Endothelial cell of umbilical vein (primary cell): Measurements from ENCODE around the gene ZNRF3. TPM values are rescaled to one million over a fixed set of nuclear protein-coding genes. Genes with fewer than 3 reads are reported as not detected.

Experiments used
- BruUV-seq: library from RNA; stranded (reverse); fragments of 400-500 nt; replicated peaks from 2 replicates; lab custom pipeline; 2021; lab: Mats Ljungman, UMichigan
- CTCF ChIA-PET: fragments of 300-600, 350-600 bp; sonication (Branson Sonifier 250); formaldehyde crosslinking; loops from one replicate; lab custom pipeline; 2021; ENCODE audit warnings: antibody characterized with exemption, inconsistent platforms; lab: Charles Lee
- POLR2A ChIA-PET: fragments of 300-600, 350-600 bp; sonication (Branson Sonifier 250); formaldehyde crosslinking; loops from one replicate; lab custom pipeline; 2021; ENCODE audit warnings: antibody characterized with exemption, inconsistent platforms; lab: Charles Lee
- DNase-seq: peaks from one replicate; pipeline ENCODE4 v3.0.0-alpha.2; 2011; ENCODE audit warnings: low read depth, low spot score
- FAIRE-seq: peaks from 2 replicates; lab custom pipeline; 2011; peaks lifted over from hg19 to GRCh38; lab: Jason Lieb, UNC
- H2AFZ ChIP-seq: 2 replicates; pipeline ENCODE4 v1.6.0; 2012; ENCODE audit warnings: low read depth, low read length, control low read depth, inconsistent platforms
- H3K27ac ChIP-seq: 2 replicates; pipeline ENCODE4 v1.5.1; 2011; ENCODE audit warnings: low read depth, mild to moderate bottlenecking, control low read depth, low read length, moderate library complexity; ENCODE audit not compliant: insufficient read depth
- H3K27me3 ChIP-seq, 2 experiments: 2 replicates each; pipeline versions ENCODE4 v1.6.0 to v1.6.1; 2011; ENCODE audit warnings: low read length in 2 of 2, mixed read lengths in 1 of 2; ENCODE audit not compliant: control insufficient read depth in 2 of 2, insufficient read depth in 2 of 2
- H3K36me3 ChIP-seq, 2 experiments: 2 replicates in 1 of 2; 3 replicates in 1 of 2; pipeline ENCODE4 v1.5.1; 2011; ENCODE audit warnings: low read length in 2 of 2, mild to moderate bottlenecking in 1 of 2, moderate library complexity in 1 of 2; ENCODE audit not compliant: control insufficient read depth in 2 of 2, insufficient read depth in 2 of 2; ENCODE audit errors: extremely low read depth in 1 of 2
- H3K4me1 ChIP-seq: 3 replicates; pipeline ENCODE4 v1.5.1; 2011; ENCODE audit warnings: mild to moderate bottlenecking, low read length; ENCODE audit not compliant: control insufficient read depth, insufficient read depth; ENCODE audit errors: extremely low read depth
- H3K4me2 ChIP-seq: 2 replicates; pipeline ENCODE4 v1.6.1; 2011; ENCODE audit warnings: low read length, control low read depth, mixed read lengths; ENCODE audit not compliant: insufficient read depth
- H3K4me3 ChIP-seq, 3 experiments: fragments of 200-600 bp in 1 of 3; sonication (generic), shearing (Covaris generic) in 1 of 3; replicated peaks in 1 of 3; 2 replicates each; pipeline ENCODE4 v1.5.1; 2011 to 2016; ENCODE audit warnings: control low read depth in 3 of 3, low read length in 3 of 3, mild to moderate bottlenecking in 2 of 3, inconsistent platforms in 1 of 3, low read depth in 1 of 3, moderate library complexity in 1 of 3; ENCODE audit not compliant: insufficient read depth in 1 of 3
- H3K79me2 ChIP-seq: 2 replicates; pipeline ENCODE4 v1.6.0; 2012; ENCODE audit warnings: low read length, inconsistent platforms; ENCODE audit not compliant: control insufficient read depth, insufficient read depth
- H3K9ac ChIP-seq: replicated peaks from 2 replicates; pipeline ENCODE3; 2011; ENCODE audit warnings: low read length, control low read depth; ENCODE audit not compliant: insufficient read depth; ENCODE audit errors: extremely low read depth
- H3K9me1 ChIP-seq: replicated peaks from 3 replicates; pipeline ENCODE4 v1.6.0; 2011; ENCODE audit warnings: mild to moderate bottlenecking, low read length; ENCODE audit not compliant: control insufficient read depth, insufficient read depth; ENCODE audit errors: extremely low read depth
- H3K9me3 ChIP-seq: replicated peaks from 2 replicates; pipeline ENCODE4 v1.5.1; 2012; ENCODE audit warnings: low read length, inconsistent platforms; ENCODE audit not compliant: control insufficient read depth, insufficient read depth
- H4K20me1 ChIP-seq: replicated peaks from 2 replicates; pipeline ENCODE3; 2011; ENCODE audit warnings: mild to moderate bottlenecking, low read length; ENCODE audit not compliant: control insufficient read depth, insufficient read depth; ENCODE audit errors: extremely low read depth
- EZH2 ChIP-seq: IDR thresholded peaks from 2 replicates; pipeline ENCODE4 v1.6.1; 2012; ENCODE audit warnings: borderline replicate concordance, low read depth, mild to moderate bottlenecking, moderate library complexity, low read length, inconsistent platforms; ENCODE audit not compliant: severe bottlenecking
- FOS ChIP-seq: IDR thresholded peaks from 2 replicates; pipeline ENCODE4 v1.6.1; 2011; ENCODE audit warnings: mild to moderate bottlenecking, low read length, moderate library complexity, borderline replicate concordance; ENCODE audit not compliant: insufficient read depth
- GATA2 ChIP-seq: IDR thresholded peaks from 2 replicates; pipeline ENCODE4 v1.7.0; 2011; ENCODE audit warnings: low read depth, mild to moderate bottlenecking, moderate library complexity, mixed read lengths, low read length; ENCODE audit not compliant: insufficient read length, insufficient read depth
- JUN ChIP-seq: IDR thresholded peaks from 2 replicates; pipeline ENCODE4 v1.6.1; 2011; ENCODE audit warnings: borderline replicate concordance, low read depth; ENCODE audit not compliant: insufficient read length, insufficient read depth
- MYC ChIP-seq: IDR thresholded peaks from one replicate; pipeline ENCODE4 v1.6.1; 2011; ENCODE audit warnings: mild to moderate bottlenecking, low read depth, low read length
- POLR2A ChIP-seq: IDR thresholded peaks from 2 replicates; pipeline ENCODE4 v1.6.1; 2012; ENCODE audit warnings: low read depth, mild to moderate bottlenecking, control low read depth, low read length
- POLR2AphosphoS5 ChIP-seq: IDR thresholded peaks from 2 replicates; pipeline ENCODE4 v1.6.1; 2012; ENCODE audit warnings: low read depth, mild to moderate bottlenecking, control low read depth, low read length, moderate library complexity; ENCODE audit not compliant: insufficient read depth
- dilution Hi-C: fragments of 300-500 bp; cut with MboI; formaldehyde crosslinking; loops from one replicate; pipeline ENCODE4 v1.15.0; 2019; ENCODE audit warnings: low sequenced_read_pairs; ENCODE audit not compliant: extremely low pct_ligation_motif_present
- intact Hi-C: fragments of 100-400 bp; cut with micrococcal nuclease; formaldehyde crosslinking; loops from one replicate; pipeline ENCODE4 v1.10.0; 2022
- polyA plus RNA-seq, 4 experiments: library from polyadenylated mRNA; depleted of rRNA in 3 of 4; stranded (reverse) in 3 of 4; unstranded in 1 of 4; fragments of >200 nt; gene quantifications; 2 replicates each; pipeline versions ENCODE4 v1.2.1 to v1.2.3, GENCODE V29; 2011 to 2012; ENCODE audit warnings: missing spikeins in 1 of 4
- total RNA-seq: library from RNA; stranded (reverse); gene quantifications from 2 replicates; pipeline ENCODE4 v1.2.3, GENCODE V29; 2021
- TF ChIP-seq, protein P1 (sequence below), 2 donors: IDR thresholded peaks; 1 replicate in 1 of 2; 2 replicates in 1 of 2; pipeline ENCODE4 v1.5.1; 2011; ENCODE audit warnings: low read length in 2 of 2, mild to moderate bottlenecking in 2 of 2, moderate library complexity in 2 of 2, control low read depth in 1 of 2, inconsistent platforms in 1 of 2, low read depth in 1 of 2; ENCODE audit not compliant: insufficient read depth in 1 of 2; ENCODE audit errors: extremely low read depth in 1 of 2
- TF ChIP-seq, protein P2 (sequence below): IDR thresholded peaks from 2 replicates; pipeline ENCODE4 v1.6.1; 2011; ENCODE audit not compliant: insufficient read depth, insufficient read length

The ZNRF3 gene
- total and polyA plus RNA-seq, 2 donors (not counting 3 experiments of a cell fraction or from before 2014, with no cell fraction given), result 2.7 to 5.2 TPM

DNA sequence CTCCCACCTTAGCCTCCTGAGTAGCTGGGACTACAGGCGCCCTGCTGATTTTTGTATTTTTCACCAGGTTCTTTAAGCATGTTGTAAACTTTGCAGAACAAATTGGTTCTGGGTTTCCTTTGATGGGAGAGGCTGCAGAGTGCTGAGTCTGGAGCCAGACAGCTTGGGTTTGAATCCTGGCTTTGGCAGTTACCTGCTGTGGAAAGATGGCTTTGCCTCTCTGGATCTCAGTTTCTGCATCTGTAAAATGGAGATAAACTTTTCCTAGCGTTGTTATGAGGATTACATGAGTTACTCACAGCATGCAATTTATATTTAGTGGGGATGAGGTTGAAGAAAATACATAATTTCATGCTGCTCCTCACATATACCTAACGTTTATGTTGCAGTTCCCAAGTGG is 19.1 kb downstream of the ZNRF3 start:
- no peak overlapping the region for H3K4me2 ChIP-seq
- dilution Hi-C loops, result loop anchor here (25.0 kb wide), 1 partner anchor 110 kb away; no protein-coding TSS in a partner anchor
- H3K27me3 ChIP-seq, result no peaks in the 10 kb centered on the region
- ChIA-PET CTCF (no interaction called here), POLR2A (no interaction called here)
- FAIRE-seq (no peak), DNase-seq (no peak)
- H3K4me1 ChIP-seq, result no peaks in the 10 kb centered on the region
- no peaks in the 10 kb centered on the region for H3K9me3 ChIP-seq
- intact Hi-C loops, result no loop called here
- H3K36me3 ChIP-seq, result no peaks in the 10 kb centered on the region
- BruUV-seq, result no TSS peak
- no peaks in the 10 kb centered on the region for H4K20me1 ChIP-seq
- H3K4me3 ChIP-seq, result no peak overlapping the region
- no peaks in the 10 kb centered on the region for H3K9me1 ChIP-seq
- H3K27ac ChIP-seq, result no peak overlapping the region
- no peak overlapping the region for H2AFZ ChIP-seq
- TF ChIP-seq JUN (no peak), MYC (no peak), FOS (no peak)
- TF ChIP-seq, protein P1, sequence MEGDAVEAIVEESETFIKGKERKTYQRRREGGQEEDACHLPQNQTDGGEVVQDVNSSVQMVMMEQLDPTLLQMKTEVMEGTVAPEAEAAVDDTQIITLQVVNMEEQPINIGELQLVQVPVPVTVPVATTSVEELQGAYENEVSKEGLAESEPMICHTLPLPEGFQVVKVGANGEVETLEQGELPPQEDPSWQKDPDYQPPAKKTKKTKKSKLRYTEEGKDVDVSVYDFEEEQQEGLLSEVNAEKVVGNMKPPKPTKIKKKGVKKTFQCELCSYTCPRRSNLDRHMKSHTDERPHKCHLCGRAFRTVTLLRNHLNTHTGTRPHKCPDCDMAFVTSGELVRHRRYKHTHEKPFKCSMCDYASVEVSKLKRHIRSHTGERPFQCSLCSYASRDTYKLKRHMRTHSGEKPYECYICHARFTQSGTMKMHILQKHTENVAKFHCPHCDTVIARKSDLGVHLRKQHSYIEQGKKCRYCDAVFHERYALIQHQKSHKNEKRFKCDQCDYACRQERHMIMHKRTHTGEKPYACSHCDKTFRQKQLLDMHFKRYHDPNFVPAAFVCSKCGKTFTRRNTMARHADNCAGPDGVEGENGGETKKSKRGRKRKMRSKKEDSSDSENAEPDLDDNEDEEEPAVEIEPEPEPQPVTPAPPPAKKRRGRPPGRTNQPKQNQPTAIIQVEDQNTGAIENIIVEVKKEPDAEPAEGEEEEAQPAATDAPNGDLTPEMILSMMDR (IDR thresholded peaks at IDR 0.05; ENCODE audit: extremely low read depth in 1 of 2, insufficient read depth in 1 of 2, low read depth in 1 of 2, low read length in 2 of 2), result no peak
- TF ChIP-seq, protein P2, sequence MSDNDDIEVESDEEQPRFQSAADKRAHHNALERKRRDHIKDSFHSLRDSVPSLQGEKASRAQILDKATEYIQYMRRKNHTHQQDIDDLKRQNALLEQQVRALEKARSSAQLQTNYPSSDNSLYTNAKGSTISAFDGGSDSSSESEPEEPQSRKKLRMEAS, result no peak
- H3K79me2 ChIP-seq, result no peaks in the 10 kb centered on the region
- no peak overlapping the region for H3K9ac ChIP-seq

DNA sequence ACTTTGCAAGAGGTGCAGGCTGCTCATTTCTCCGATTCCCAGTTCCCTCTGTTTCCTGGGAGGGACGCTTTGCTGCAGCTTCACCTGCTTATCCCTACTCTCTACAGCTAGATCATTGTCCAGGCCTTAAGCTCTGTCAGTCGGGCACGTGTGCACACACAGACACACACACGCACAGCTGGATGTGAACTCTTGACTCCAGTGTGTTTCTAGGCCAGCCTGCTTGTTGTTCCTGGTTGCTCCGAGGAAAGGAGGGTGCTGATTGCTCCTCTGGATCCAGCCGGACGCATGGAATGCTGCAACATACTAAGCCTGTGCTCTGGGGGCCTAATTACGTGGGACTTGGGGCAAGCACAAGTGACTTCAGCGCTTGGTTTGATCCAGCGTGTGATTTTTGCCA is 19.7 kb downstream of the ZNRF3 start:
- Histone ChIP-seq H3K9ac (no peak overlapping the region), H4K20me1 (no peaks in the 10 kb centered on the region), H3K9me3 (no peaks in the 10 kb centered on the region), H3K79me2 (no peaks in the 10 kb centered on the region), H3K4me1 (no peaks in the 10 kb centered on the region), H3K36me3 (no peaks in the 10 kb centered on the region), H3K4me2 (no peak overlapping the region), H3K4me3 (no peak overlapping the region), H3K27me3 (no peaks in the 10 kb centered on the region), H3K9me1 (no peaks in the 10 kb centered on the region), H3K27ac (no peak overlapping the region), H2AFZ (no peak overlapping the region)
- CTCF ChIA-PET, result no interaction called here
- intact Hi-C loops (no loop called here), dilution Hi-C loops (loop anchor here (25.0 kb wide), 1 partner anchor 109 kb away; no protein-coding TSS in a partner anchor)
- DNase-seq (no peak), FAIRE-seq (no peak)
- BruUV-seq, result no TSS peak
- no peak for TF ChIP-seq POLR2AphosphoS5
- no peak for TF ChIP-seq FOS
- no peak for TF ChIP-seq GATA2
- TF ChIP-seq MYC, result no peak
- no peak for TF ChIP-seq EZH2
- TF ChIP-seq, protein P2, result no peak
- no peak for TF ChIP-seq JUN
- TF ChIP-seq POLR2A, result no peak
- TF ChIP-seq, protein P1 (IDR thresholded peaks at IDR 0.05; ENCODE audit: extremely low read depth in 1 of 2, insufficient read depth in 1 of 2, low read depth in 1 of 2, low read length in 2 of 2), result no peak
- POLR2A ChIA-PET, result no interaction called here
